Stimulated activated naive B cell treated with anti-CD40 and anti-IgM and Interleukin-4, amounts not matched to agents 10 μg/mL and 1 μg/mL and 100 μg/mL, for 72 hours (primary cell): ENCODE results near the gene NID1.

Experiments
- ATAC-seq, 2 donors: fragments of 150-1000 bp; cut with Tn5 transposase; replicated peaks; 2 replicates each; pipeline ENCODE4 v1.10.0; 2021; ENCODE audit warnings: moderate library complexity in 1 of 2
- DNase-seq: peaks from one replicate; pipeline ENCODE4 v3.0.0; 2021
- H3K27ac Mint-ChIP-seq: one replicate; pipeline ENCODE4 v1.8.0; 2022; ENCODE audit warnings: mild to moderate bottlenecking, mixed read lengths
- H3K27me3 Mint-ChIP-seq, 2 donors: one replicate each; pipeline ENCODE4 v1.8.0; 2022; ENCODE audit warnings: mixed read lengths in 2 of 2
- H3K36me3 Mint-ChIP-seq, 2 donors: one replicate each; pipeline ENCODE4 v1.8.0; 2022; ENCODE audit warnings: mixed read lengths in 2 of 2, mild to moderate bottlenecking in 1 of 2
- H3K4me1 Mint-ChIP-seq, 2 donors: one replicate each; pipeline ENCODE4 v1.8.0; 2022; ENCODE audit warnings: mixed read lengths in 2 of 2, mild to moderate bottlenecking in 1 of 2
- H3K4me3 Mint-ChIP-seq, 2 donors: one replicate each; pipeline ENCODE4 v1.8.0; 2022; ENCODE audit warnings: mild to moderate bottlenecking in 2 of 2, mixed read lengths in 2 of 2, moderate library complexity in 1 of 2
- H3K9me3 Mint-ChIP-seq, 2 donors: one replicate each; pipeline ENCODE4 v1.8.0; 2022; ENCODE audit warnings: mixed read lengths in 2 of 2, mild to moderate bottlenecking in 1 of 2

Gene NID1

GRCh38 chr1:236063919-236064673 lies 794 bp downstream of the NID1 start:
- Mint-ChIP-seq H3K27me3 (peaks cover 20 to 40% of the 10 kb centered on the region in 2 donors), H3K4me1 (peaks cover 19 to 30% of the 10 kb centered on the region in 2 donors), H3K27ac (no peak overlapping the region), H3K4me3 (peak overlapping the region; percentile 61 to 74), H3K9me3 (no peaks in the 10 kb centered on the region), H3K36me3 (peaks cover 0 to 2% of the 10 kb centered on the region in 2 donors)
- ATAC-seq (peak in 1 of 2 donors; percentile 1), DNase-seq (no peak)

GRCh38 chr1:236063551-236063918 lies 1.4 kb downstream of the NID1 start:
- no peaks in the 10 kb centered on the region for H3K9me3 Mint-ChIP-seq
- ATAC-seq = no peak
- H3K4me3 Mint-ChIP-seq = no peak overlapping the region
- peaks cover 20 to 40% of the 10 kb centered on the region in 2 donors for H3K27me3 Mint-ChIP-seq
- no peak overlapping the region for H3K27ac Mint-ChIP-seq
- H3K36me3 Mint-ChIP-seq = peaks cover 0 to 2% of the 10 kb centered on the region in 2 donors
- DNase-seq = no peak
- H3K4me1 Mint-ChIP-seq = peaks cover 21 to 34% of the 10 kb centered on the region in 2 donors

GRCh38 chr1:236060286-236060685 lies 4.6 kb downstream of the NID1 start:
- H3K36me3 Mint-ChIP-seq = peaks cover 0 to 2% of the 10 kb centered on the region in 2 donors
- H3K4me3 Mint-ChIP-seq = no peak overlapping the region
- ATAC-seq (no peak), DNase-seq (no peak)
- H3K4me1 Mint-ChIP-seq = peaks cover 6 to 20% of the 10 kb centered on the region in 2 donors
- peaks cover 22 to 47% of the 10 kb centered on the region in 2 donors for H3K27me3 Mint-ChIP-seq
- no peak overlapping the region for H3K27ac Mint-ChIP-seq
- H3K9me3 Mint-ChIP-seq = no peaks in the 10 kb centered on the region

GRCh38 chr1:236059011-236059410 lies 5.9 kb downstream of the NID1 start:
- Mint-ChIP-seq H3K27ac (no peak overlapping the region), H3K9me3 (no peaks in the 10 kb centered on the region), H3K4me3 (no peak overlapping the region), H3K27me3 (peaks cover 22 to 42% of the 10 kb centered on the region in 2 donors), H3K36me3 (peaks cover 0 to 2% of the 10 kb centered on the region in 2 donors), H3K4me1 (peaks cover 6 to 16% of the 10 kb centered on the region in 2 donors)
- ATAC-seq (no peak), DNase-seq (no peak)

- H3K4me3 Mint-ChIP-seq = no peak overlapping the region
- no peak for DNase-seq
- no peaks in the 10 kb centered on the region for H3K36me3 Mint-ChIP-seq
- no peak overlapping the region for H3K27ac Mint-ChIP-seq
- H3K9me3 Mint-ChIP-seq = no peaks in the 10 kb centered on the region
- ATAC-seq = peak; percentile 97
- H3K4me1 Mint-ChIP-seq = peaks cover 6 to 11% of the 10 kb centered on the region in 2 donors
- H3K27me3 Mint-ChIP-seq = peaks cover 20 to 39% of the 10 kb centered on the region in 2 donors
Observed at GRCh38 chr1:236058141-236058934, 6.6 kb downstream of the NID1 start.

GRCh38 chr1:236057546-236057945 lies 7.3 kb downstream of the NID1 start:
- no peak for ATAC-seq
- Mint-ChIP-seq H3K4me1 (peaks cover 8 to 13% of the 10 kb centered on the region in 2 donors), H3K9me3 (no peaks in the 10 kb centered on the region), H3K27me3 (peaks cover 23 to 41% of the 10 kb centered on the region in 2 donors), H3K4me3 (no peak overlapping the region), H3K36me3 (no peaks in the 10 kb centered on the region), H3K27ac (no peak overlapping the region)
- DNase-seq = no peak

GRCh38 chr1:236052232-236052993 lies 12.5 kb downstream of the NID1 start:
- ATAC-seq (no peak), DNase-seq (no peak)
- Mint-ChIP-seq H3K4me1 (peaks cover 8 to 9% of the 10 kb centered on the region in 2 donors), H3K36me3 (no peaks in the 10 kb centered on the region), H3K4me3 (no peak overlapping the region), H3K27ac (no peak overlapping the region), H3K27me3 (peaks cover 25 to 30% of the 10 kb centered on the region in 2 donors), H3K9me3 (no peaks in the 10 kb centered on the region)

- Mint-ChIP-seq H3K27me3 (peaks cover 22 to 23% of the 10 kb centered on the region in 2 donors), H3K36me3 (no peaks in the 10 kb centered on the region), H3K4me3 (no peak overlapping the region), H3K27ac (no peak overlapping the region), H3K9me3 (no peaks in the 10 kb centered on the region), H3K4me1 (peaks cover 8 to 9% of the 10 kb centered on the region in 2 donors)
- ATAC-seq (no peak), DNase-seq (no peak)
Observed at GRCh38 chr1:236051242-236051791, 13.6 kb downstream of the NID1 start.

- peaks cover 0 to 4% of the 10 kb centered on the region in 2 donors for H3K36me3 Mint-ChIP-seq
- DNase-seq = no peak
Observed at GRCh38 chr1:236045771-236046170, 19.1 kb downstream of the NID1 start.

GRCh38 chr1:236044341-236044740 lies 20.5 kb downstream of the NID1 start:
- ATAC-seq = no peak
- Mint-ChIP-seq H3K36me3 (peaks cover 0 to 4% of the 10 kb centered on the region in 2 donors), H3K9me3 (peaks cover 0 to 4% of the 10 kb centered on the region in 2 donors), H3K4me1 (no peaks in the 10 kb centered on the region), H3K4me3 (no peak overlapping the region), H3K27ac (no peak overlapping the region), H3K27me3 (peaks cover 10 to 20% of the 10 kb centered on the region in 2 donors)
- DNase-seq = no peak

More at GRCh38 chr1:236045771-236046170, 19.1 kb downstream of the NID1 start:
- no peak overlapping the region for H3K4me3 Mint-ChIP-seq
- no peak for ATAC-seq
- no peak overlapping the region for H3K27ac Mint-ChIP-seq
- no peaks in the 10 kb centered on the region for H3K4me1 Mint-ChIP-seq
- H3K27me3 Mint-ChIP-seq = peaks cover 10 to 20% of the 10 kb centered on the region in 2 donors
- H3K9me3 Mint-ChIP-seq = peaks cover 0 to 4% of the 10 kb centered on the region in 2 donors

GRCh38 chr1:236041631-236042618 lies 23.0 kb downstream of the NID1 start:
- Mint-ChIP-seq H3K27me3 (peaks cover 10 to 26% of the 10 kb centered on the region in 2 donors), H3K4me1 (no peaks in the 10 kb centered on the region), H3K4me3 (no peak overlapping the region), H3K36me3 (peaks cover 0 to 4% of the 10 kb centered on the region in 2 donors), H3K9me3 (peaks cover 0 to 4% of the 10 kb centered on the region in 2 donors), H3K27ac (no peak overlapping the region)
- ATAC-seq (no peak), DNase-seq (no peak)

- no peaks in the 10 kb centered on the region for H3K4me1 Mint-ChIP-seq
- DNase-seq (no peak), ATAC-seq (no peak)
- no peak overlapping the region for H3K4me3 Mint-ChIP-seq
- H3K27me3 Mint-ChIP-seq = peaks cover 10 to 27% of the 10 kb centered on the region in 2 donors
- peaks cover 0 to 4% of the 10 kb centered on the region in 2 donors for H3K9me3 Mint-ChIP-seq
- peaks cover 0 to 4% of the 10 kb centered on the region in 2 donors for H3K36me3 Mint-ChIP-seq
- no peak overlapping the region for H3K27ac Mint-ChIP-seq
Observed at GRCh38 chr1:236039740-236040685, 24.9 kb downstream of the NID1 start.
